ENCODE measurements around the gene PLEKHA4.

DNA sequence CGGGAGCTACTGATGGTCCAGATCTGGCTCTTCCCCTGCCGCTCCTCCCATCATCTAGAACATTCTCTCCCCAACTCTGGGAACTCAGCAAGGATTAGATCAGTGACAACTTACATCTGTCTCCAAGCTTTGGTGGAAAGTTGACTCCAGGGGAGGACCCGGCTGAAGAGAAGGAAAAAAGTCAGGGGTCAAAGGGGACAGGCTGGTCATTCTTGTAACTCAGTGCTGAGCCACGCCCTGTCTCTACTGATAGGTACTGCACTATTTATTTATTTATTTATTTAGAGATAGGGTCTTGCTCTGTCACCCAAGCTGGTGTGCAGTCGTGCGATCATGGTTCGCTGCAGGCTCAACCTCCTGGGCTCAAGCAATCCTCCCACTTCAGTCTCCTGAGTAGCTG, 14.3 kb downstream of the PLEKHA4 start:
- TF ChIP-seq, protein P1, sequence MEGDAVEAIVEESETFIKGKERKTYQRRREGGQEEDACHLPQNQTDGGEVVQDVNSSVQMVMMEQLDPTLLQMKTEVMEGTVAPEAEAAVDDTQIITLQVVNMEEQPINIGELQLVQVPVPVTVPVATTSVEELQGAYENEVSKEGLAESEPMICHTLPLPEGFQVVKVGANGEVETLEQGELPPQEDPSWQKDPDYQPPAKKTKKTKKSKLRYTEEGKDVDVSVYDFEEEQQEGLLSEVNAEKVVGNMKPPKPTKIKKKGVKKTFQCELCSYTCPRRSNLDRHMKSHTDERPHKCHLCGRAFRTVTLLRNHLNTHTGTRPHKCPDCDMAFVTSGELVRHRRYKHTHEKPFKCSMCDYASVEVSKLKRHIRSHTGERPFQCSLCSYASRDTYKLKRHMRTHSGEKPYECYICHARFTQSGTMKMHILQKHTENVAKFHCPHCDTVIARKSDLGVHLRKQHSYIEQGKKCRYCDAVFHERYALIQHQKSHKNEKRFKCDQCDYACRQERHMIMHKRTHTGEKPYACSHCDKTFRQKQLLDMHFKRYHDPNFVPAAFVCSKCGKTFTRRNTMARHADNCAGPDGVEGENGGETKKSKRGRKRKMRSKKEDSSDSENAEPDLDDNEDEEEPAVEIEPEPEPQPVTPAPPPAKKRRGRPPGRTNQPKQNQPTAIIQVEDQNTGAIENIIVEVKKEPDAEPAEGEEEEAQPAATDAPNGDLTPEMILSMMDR (IDR thresholded peaks at IDR 0.05) = no peak
- TF ChIP-seq EP300 (IDR thresholded peaks at IDR 0.05) (no peak), POLR2AphosphoS5 (IDR thresholded peaks at IDR 0.05) (no peak), POLR2A (IDR thresholded peaks at IDR 0.05) (no peak)
